HG03460 (cell line): ENCODE data around the gene TNS1.

Experiments
- ATAC-seq: cut with Tn5 transposase; IDR thresholded peaks from one replicate; pipeline ENCODE4 v1.9.1; 2021; ENCODE audit not compliant: unreplicated experiment

TNS1 gene

GRCh38 chr2:218017211-218018053 is 14.6 kb upstream of the TNS1 start:
- no peak for ATAC-seq

- no peak for ATAC-seq
Measured at GRCh38 chr2:218016810-218017209, 14.0 kb upstream of the TNS1 start.

GRCh38 chr2:218015586-218016521 is 13.1 kb upstream of the TNS1 start:
- no peak for ATAC-seq

- no peak for ATAC-seq
Measured at GRCh38 chr2:218014706-218015585, 12.2 kb upstream of the TNS1 start.

- ATAC-seq, result no peak
Measured at GRCh38 chr2:218013289-218013688, 10.5 kb upstream of the TNS1 start.

- no peak for ATAC-seq
Measured at GRCh38 chr2:218012284-218012683, 9.5 kb upstream of the TNS1 start.

GRCh38 chr2:218011653-218012040 is 8.9 kb upstream of the TNS1 start:
- no peak for ATAC-seq

GRCh38 chr2:218010984-218011652 is 8.3 kb upstream of the TNS1 start:
- no peak for ATAC-seq

DNA sequence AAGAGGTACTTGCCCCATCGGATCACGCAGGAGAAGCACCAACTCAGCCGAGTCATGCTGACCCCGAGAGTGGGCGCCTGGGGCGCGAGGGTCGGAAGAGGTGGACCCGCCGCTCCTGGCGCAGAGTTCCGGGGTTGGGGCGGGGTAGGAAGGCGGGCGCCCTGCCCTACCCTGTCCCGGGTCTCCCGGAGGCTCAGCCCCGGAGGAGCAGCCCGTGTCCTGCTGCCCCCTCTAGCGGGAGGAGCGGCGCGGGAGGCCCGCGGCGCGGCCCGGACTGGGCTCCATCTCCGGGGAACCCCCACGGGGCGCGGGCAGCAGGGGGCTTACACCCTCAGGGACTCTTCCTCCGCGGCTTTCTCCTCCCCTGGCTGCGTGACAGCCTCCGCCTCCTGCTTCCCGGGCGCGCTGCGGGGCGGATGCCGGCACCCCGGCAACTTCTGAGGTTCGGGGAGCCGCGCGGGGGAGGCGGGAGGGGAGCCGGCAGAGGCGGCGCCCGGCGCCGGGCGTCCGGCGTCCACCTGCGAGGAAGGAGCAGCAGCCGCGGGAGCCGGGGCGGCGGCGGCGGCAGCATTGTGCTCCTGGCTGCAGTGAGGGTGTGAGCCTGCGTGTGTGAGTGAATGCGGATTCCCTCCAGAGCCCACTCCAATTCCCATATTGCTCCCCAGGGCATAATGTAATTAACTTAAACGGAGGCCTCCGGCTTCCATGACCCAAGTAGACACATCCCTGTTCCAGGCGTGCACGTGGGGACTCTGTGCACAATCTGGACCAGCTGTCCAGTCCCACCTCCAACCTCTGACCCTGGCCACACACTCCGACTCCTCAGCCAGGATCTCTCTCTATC is 7.6 kb upstream of the TNS1 start:
- no peak for ATAC-seq

GRCh38 chr2:218009765-218010139 is 7.0 kb upstream of the TNS1 start:
- ATAC-seq, result no peak

GRCh38 chr2:218009231-218009630 is 6.4 kb upstream of the TNS1 start:
- no peak for ATAC-seq

GRCh38 chr2:218008060-218009040 is 5.6 kb upstream of the TNS1 start:
- ATAC-seq, result no peak

GRCh38 chr2:218006741-218007140 is 3.9 kb upstream of the TNS1 start:
- ATAC-seq, result no peak

DNA sequence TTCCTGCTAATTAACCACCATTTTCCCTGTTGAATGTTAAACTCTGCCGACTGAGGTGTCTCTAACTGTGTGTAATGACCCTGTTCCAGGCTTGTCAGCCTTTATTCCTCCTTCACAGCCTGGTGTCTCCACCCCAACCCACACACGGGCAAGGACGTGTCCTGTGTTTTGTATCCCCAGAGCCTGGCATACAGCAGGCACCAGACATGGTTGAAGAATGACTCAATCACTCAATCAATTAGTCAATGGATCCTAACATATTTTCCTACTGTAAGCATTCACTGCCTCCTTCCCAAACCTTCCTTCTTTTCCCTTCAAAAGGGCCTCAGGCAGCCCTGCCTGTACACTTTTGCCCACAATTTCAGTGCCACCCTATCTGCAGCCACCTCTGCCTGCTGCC is 2.7 kb upstream of the TNS1 start:
- no peak for ATAC-seq

- no peak for ATAC-seq
Measured at GRCh38 chr2:218005028-218005427, 2.2 kb upstream of the TNS1 start.

- ATAC-seq, result no peak
Measured at GRCh38 chr2:218003981-218004419, 1.2 kb upstream of the TNS1 start.

- ATAC-seq, result no peak
Measured at GRCh38 chr2:218003281-218003944, 618 bp upstream of the TNS1 start.
